Testis (tissue), 3 donors: ENCODE data around the gene ZNF70. TPM values are rescaled to one million over a fixed set of nuclear protein-coding genes. Genes with fewer than 3 reads are reported as not detected.
"Not testable (repeated sequence)": the region's sequence is repeated elsewhere in the genome, so short reads cannot be mapped to it uniquely, and the experiment has no call there.

Experiments
- DNase-seq: peaks from one replicate; pipeline ENCODE4 v3.0.0-alpha.2; 2019
- H3K27ac ChIP-seq, 2 donors: fragments of 200-600 bp; sonication (generic); one replicate each; pipeline ENCODE4 v1.5.1; 2019
- H3K27me3 ChIP-seq: fragments of 200-600 bp; sonication (generic); one replicate; pipeline ENCODE4 v1.5.1; 2019
- H3K36me3 ChIP-seq: fragments of 200-600 bp; sonication (generic); one replicate; pipeline ENCODE4 v1.5.1; 2017; ENCODE audit warnings: low read depth; ENCODE audit errors: missing control alignments
- H3K4me1 ChIP-seq: fragments of 200-600 bp; sonication (generic); one replicate; pipeline ENCODE4 v1.5.1; 2019
- H3K4me3 ChIP-seq, 2 donors: fragments of 200-600 bp; sonication (generic); one replicate each; pipeline ENCODE4 v1.5.1; 2017 to 2019
- H3K9me3 ChIP-seq: fragments of 200-600 bp; sonication (generic); one replicate; pipeline ENCODE4 v1.5.1; 2017
- CTCF ChIP-seq, 3 experiments: fragments of 450-650 bp in 2 of 3; fragments of 200-600 bp in 1 of 3; sonication (generic) in 1 of 3; IDR thresholded peaks; one replicate each; pipeline ENCODE4 v1.5.1; 2016 to 2019; ENCODE audit warnings: antibody characterized with exemption in 3 of 3, mild to moderate bottlenecking in 2 of 3, moderate library complexity in 1 of 3
- POLR2A ChIP-seq: fragments of 450-650 bp; IDR thresholded peaks from one replicate; pipeline ENCODE4 v1.6.1; 2017; ENCODE audit warnings: antibody characterized with exemption, mild to moderate bottlenecking, moderate library complexity
- WGBS, 2 donors: methylation state at CpG; one replicate each; pipeline ENCODE4 v1.1.5; 2018; 5-methylcytosine and 5-hydroxymethylcytosine counted together
- intact Hi-C: fragments of 100-400 bp; cut with DNase I; formaldehyde crosslinking; loops from one replicate; pipeline ENCODE4 v1.15.1; 2023; ENCODE audit warnings: low total_unique reads
- polyA plus RNA-seq: library from polyadenylated mRNA; stranded (reverse); fragments of 350-450 nt; fragmentation: Illumina TruSeq; extraction: RNeasy Lipid Tissue Mini Kit (QIAGEN cat#74804); gene quantifications from one replicate; pipeline ENCODE4 v1.2.3, GENCODE V29; 2014; ENCODE audit warnings: low read depth, low replicate concordance; ENCODE audit not compliant: insufficient read depth
- total RNA-seq, 2 donors: library from RNA; depleted of rRNA; stranded (reverse); fragments of >200 nt; gene quantifications; one replicate each; pipeline ENCODE4 v1.2.3, GENCODE V29; 2016

The ZNF70 gene
- total and polyA plus RNA-seq, 3 donors from 2014 or later: 2.9 to 8.7 (median 7.2) TPM

GRCh38 chr22:23743303-23743705 lies 7.6 kb downstream of the ZNF70 start:
- H3K27ac ChIP-seq: no peak overlapping the region

GRCh38 chr22:23742505-23743264 lies 8.2 kb downstream of the ZNF70 start:
- H3K9me3 ChIP-seq: no peaks in the 10 kb centered on the region
- no peak overlapping the region for H3K27ac ChIP-seq
- intact Hi-C loops: no loop called here
- no peaks in the 10 kb centered on the region for H3K4me1 ChIP-seq
- no peak for TF ChIP-seq POLR2A
- TF ChIP-seq CTCF (IDR thresholded peaks at IDR 0.05): no peak
- H3K36me3 ChIP-seq: no peaks in the 10 kb centered on the region
- 74 to 89% methylated on average over 4 to 7 of the region's 7 CpGs for WGBS, 2 donors
- no peak overlapping the region for H3K4me3 ChIP-seq
- no peaks in the 10 kb centered on the region for H3K27me3 ChIP-seq
- no peak for DNase-seq

More at GRCh38 chr22:23743303-23743705, 7.6 kb downstream of the ZNF70 start:
- no peaks in the 10 kb centered on the region for H3K9me3 ChIP-seq
- intact Hi-C loops: no loop called here
- H3K4me1 ChIP-seq: no peaks in the 10 kb centered on the region
- no peak for TF ChIP-seq CTCF (IDR thresholded peaks at IDR 0.05)
- no peak for TF ChIP-seq POLR2A
- no peak for DNase-seq
- no peaks in the 10 kb centered on the region for H3K27me3 ChIP-seq
- 54 to 70% methylated on average over 1 to 2 of the region's 2 CpGs for WGBS, 2 donors
- H3K4me3 ChIP-seq: no peak overlapping the region
- no peaks in the 10 kb centered on the region for H3K36me3 ChIP-seq

GRCh38 chr22:23737696-23738095 lies 13.2 kb downstream of the ZNF70 start:
- Histone ChIP-seq H3K4me1 (no peaks in the 10 kb centered on the region), H3K4me3 (no peak overlapping the region), H3K9me3 (no peaks in the 10 kb centered on the region), H3K36me3 (no peaks in the 10 kb centered on the region), H3K27me3 (no peaks in the 10 kb centered on the region), H3K27ac (no peak overlapping the region)
- intact Hi-C loops: no loop called here
- DNase-seq: no peak
- TF ChIP-seq POLR2A (no peak), CTCF (IDR thresholded peaks at IDR 0.05) (no peak)

GRCh38 chr22:23728108-23728507 lies 22.8 kb downstream of the ZNF70 start:
- H3K36me3 ChIP-seq, H3K27me3 ChIP-seq, intact Hi-C loops, H3K4me3 ChIP-seq, H3K9me3 ChIP-seq, H3K27ac ChIP-seq, DNase-seq, H3K4me1 ChIP-seq: not testable (repeated sequence)
- 83 to 91% methylated on average over 4 of the region's 4 CpGs for WGBS, 2 donors

GRCh38 chr22:23722724-23723123 lies 28.2 kb downstream of the ZNF70 start:
- WGBS, 2 donors: 81 to 87% methylated on average over 2 of the region's 2 CpGs
- Histone ChIP-seq H3K4me1 (no peaks in the 10 kb centered on the region), H3K36me3 (no peaks in the 10 kb centered on the region), H3K9me3 (no peaks in the 10 kb centered on the region), H3K27me3 (no peaks in the 10 kb centered on the region), H3K4me3 (no peak overlapping the region), H3K27ac (no peak overlapping the region)
- DNase-seq: no peak
- TF ChIP-seq CTCF (IDR thresholded peaks at IDR 0.05) (no peak), POLR2A (no peak)
- intact Hi-C loops: no loop called here
